SKM-1 treated with dmso at 0.1 percent for 144 hours (cell line): ENCODE data around the gene ACKR3.

Experiments used
- DNase-seq: peaks from one replicate; lab custom pipeline; 2025; ENCODE audit not compliant: unreplicated experiment; lab: John Stamatoyannopoulos, UW

Gene ACKR3

DNA sequence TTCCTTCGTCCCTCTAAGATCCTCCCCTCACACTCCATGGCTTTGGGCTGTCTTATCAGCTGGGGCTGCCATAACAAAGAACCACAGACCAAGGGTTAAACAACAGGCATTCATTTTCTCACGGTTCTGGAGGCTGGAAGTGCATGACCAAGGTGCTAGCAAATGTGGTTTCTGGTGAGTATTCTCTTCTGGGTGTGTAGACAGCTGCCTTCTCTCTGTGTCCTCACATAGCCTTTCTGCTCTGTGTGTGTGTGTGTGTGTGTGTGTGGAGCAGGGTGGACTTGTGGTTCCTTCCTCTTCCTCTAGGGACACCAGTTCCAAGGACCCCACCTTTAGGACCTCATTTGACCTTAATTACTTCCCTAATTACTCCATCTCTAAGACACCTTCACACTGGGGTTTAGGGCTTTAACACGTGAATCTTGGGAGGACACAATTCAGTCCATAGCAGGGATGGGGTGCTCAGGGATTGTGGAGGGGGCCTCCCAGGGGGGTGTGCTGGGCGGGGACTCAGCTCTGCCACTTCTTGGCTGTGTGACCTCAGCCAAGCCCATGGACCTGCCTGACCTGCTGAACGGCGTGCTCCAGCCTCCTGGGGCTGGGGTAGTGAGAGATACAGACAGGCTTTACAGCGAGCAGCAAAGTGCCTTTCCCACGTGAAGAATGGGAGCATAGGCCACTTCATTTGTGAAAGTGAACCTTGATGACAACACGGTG lies 38.0 kb downstream of the ACKR3 start:
- DNase-seq: peak; percentile 63

- DNase-seq: no peak
Observed at GRCh38 chr2:236608188-236608525, 38.5 kb downstream of the ACKR3 start.

DNA sequence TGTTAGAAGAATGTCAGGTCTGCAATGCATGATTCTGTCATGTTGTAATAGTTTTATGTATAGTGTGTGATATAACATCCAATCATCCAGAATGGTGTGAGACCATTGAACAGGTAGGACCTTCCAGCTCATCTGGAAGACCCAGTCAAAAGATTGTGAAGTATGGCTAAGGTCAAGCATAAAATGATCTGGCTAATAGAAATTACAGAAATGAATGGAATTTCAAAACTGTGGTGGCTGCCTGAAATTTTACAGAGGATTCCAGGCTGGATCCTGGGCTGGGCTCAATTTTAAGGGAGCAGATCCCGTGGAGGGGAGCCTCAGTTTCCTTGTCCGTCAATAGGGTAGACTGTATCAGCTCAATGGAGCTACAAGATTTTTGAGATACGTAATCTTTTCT lies 39.1 kb downstream of the ACKR3 start:
- no peak for DNase-seq

DNA sequence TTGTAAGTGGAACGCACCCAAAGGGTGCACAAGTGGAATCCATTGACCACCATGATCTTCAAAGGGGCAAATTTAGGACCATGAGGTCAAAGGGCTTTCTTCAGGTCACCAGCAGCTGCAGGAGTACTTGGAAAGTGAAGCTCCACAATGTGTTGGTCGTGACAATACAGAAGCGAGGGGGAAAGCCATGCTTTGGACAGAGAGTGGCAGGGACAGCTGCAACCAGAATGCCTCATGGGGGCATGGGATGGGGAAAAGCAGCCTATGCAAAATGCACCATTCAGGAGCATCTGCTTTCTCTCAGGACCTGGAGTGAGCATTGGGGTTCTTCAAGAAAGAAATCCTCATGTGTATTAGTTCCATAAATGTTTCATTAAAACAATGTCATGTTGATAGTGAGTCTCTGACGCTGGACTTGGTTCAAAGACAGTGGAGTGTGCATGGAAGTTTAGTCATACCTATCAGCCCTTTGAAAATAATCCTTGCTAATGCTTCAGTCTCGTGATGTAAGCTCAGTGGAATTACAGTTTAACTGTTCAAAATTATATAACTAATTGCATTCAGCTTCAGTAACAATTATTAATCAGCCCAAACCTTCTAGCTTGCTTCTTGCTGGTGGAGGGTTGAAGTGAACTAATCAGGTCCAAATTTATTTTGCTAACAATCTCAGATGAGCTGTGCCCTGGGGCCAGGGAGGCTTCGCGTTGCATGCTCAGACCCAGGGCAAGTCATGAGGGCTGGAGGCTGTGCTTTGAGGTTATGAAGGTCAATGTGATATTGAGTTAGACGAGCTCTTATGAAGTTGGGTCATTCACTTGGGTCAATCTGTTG lies 41.6 kb downstream of the ACKR3 start:
- no peak for DNase-seq

DNA sequence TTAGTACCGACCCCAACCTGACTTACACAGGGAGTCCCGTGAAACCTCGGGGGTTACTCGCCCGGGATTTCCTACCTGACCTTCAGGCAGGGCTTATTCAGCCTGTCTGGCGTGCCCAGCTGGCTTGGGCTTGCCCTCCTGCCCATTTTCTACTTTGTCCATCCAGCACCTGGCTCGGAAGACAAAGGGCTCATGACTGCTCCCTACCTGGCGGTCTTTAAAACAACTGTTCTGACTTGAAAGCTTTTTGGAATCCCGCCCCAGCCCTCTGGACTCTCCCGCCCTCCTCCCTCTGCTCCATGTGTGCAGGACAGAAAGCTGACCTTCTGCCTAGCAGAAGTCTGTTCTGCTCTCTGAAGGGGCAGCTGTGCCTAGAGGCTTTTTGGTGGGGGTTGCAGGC lies 43.1 kb downstream of the ACKR3 start:
- DNase-seq: no peak

DNA sequence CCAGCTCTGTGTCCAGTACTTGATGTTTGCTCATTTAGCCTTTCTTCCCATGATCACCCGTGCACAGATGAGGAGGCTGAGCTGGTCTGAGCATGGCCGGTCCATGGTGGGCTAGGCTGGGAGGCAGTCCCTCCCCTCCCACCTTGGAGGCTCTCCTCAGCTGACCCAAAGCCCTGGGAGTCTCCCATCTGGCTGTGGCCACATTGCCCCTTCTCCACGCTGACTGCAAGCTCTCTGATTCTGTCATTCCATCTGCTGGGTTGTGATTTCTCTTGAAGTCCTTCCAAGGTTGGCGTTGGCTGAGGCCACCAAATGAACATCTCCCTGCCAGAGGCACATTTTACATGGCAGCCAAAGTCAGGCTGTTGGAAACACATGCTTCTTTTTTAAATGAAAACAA lies 44.0 kb downstream of the ACKR3 start:
- DNase-seq: no peak

GRCh38 chr2:236614551-236614950 lies 44.9 kb downstream of the ACKR3 start:
- no peak for DNase-seq

- DNase-seq: no peak
Observed at GRCh38 chr2:236616031-236616430, 46.4 kb downstream of the ACKR3 start.

DNA sequence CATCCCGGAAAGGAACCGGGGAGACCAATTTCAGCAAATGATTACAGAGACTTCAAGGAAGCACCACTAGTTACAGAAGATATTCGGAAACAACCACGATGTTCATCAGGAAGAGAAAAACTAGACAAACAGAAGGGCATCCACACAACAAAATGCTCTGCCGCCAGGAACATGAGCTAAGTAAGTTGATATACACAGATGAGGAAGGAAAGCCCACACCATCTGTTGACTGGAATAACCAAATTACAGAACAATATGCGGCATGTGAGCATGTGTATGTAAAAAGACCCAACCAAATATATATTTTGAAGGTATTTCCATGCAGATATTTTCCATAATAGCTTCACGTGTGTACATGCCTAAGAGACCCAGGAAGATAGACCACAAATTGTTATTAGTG lies 47.0 kb downstream of the ACKR3 start:
- DNase-seq: no peak

DNA sequence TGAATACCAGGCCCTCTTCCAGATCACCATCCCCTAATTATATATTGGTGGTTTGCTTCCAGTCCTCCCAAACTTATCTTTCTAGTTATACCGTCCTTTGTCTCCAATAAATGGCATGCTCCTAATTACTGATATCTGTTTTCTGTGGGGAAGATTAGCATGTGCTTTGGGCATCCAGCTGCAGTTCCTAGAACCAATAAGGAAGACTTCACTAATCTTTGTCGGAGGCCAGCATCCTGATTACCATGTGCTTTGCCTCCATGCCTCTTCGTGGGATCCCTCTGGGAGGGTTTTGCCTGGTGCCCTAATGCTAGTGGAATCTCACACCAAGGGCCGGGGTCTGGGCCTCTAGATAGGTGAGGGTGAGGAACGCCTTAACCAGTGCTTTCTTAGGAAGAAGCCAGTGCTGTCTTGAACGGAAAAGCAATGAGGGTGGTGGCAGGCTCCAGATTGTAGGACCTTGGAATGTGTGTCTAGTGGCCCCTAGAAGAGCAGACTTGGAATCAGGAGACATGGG lies 47.7 kb downstream of the ACKR3 start:
- no peak for DNase-seq

GRCh38 chr2:236617796-236618195 lies 48.2 kb downstream of the ACKR3 start:
- no peak for DNase-seq

GRCh38 chr2:236618370-236618769 lies 48.7 kb downstream of the ACKR3 start:
- no peak for DNase-seq

- no peak for DNase-seq
Observed at GRCh38 chr2:236619910-236620612, 50.4 kb downstream of the ACKR3 start.

- DNase-seq: no peak
Observed at GRCh38 chr2:236621786-236622185, 52.2 kb downstream of the ACKR3 start.

GRCh38 chr2:236622201-236622600 lies 52.6 kb downstream of the ACKR3 start:
- no peak for DNase-seq

DNA sequence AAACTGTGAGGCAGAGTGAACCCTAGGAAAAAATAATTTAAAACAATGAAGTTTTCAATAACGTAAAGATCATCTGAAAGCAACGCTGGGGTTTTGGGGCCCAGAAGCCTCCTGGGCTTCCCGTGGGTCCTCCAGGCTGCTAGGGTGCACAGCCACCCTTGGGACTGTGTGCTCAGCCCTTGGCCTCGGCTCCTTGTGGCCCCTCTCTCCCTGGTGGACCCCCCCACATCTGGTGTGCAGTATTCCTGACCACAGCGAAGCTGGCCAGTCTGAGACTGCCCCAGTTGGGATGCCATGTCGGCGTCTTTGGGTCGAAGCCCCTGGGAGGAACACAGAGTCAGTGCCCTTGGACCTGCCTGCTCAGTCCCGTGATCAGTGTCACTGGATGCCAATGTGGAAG lies 53.0 kb downstream of the ACKR3 start:
- no peak for DNase-seq

DNA sequence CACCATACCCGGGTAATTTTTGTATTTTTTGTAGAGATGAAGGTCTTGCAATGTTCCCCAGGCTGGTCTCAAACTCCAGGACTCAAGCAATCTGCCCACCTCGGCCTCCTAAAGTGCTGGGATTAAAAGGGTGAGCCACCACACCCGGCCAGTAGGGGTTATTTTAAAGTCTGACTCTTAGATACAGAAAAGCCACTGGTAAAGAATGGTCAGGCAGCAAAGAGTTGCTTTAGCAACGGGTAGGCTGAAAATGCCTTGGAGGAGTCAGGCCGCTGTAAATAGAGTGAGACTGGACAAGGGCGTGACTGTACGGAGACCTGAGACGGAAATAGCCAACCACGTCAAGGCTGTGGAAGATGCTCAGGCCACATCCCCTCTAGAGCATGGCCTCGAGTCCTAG lies 54.2 kb downstream of the ACKR3 start:
- DNase-seq: no peak

- DNase-seq: no peak
Observed at GRCh38 chr2:236625156-236625690, 55.6 kb downstream of the ACKR3 start.

DNA sequence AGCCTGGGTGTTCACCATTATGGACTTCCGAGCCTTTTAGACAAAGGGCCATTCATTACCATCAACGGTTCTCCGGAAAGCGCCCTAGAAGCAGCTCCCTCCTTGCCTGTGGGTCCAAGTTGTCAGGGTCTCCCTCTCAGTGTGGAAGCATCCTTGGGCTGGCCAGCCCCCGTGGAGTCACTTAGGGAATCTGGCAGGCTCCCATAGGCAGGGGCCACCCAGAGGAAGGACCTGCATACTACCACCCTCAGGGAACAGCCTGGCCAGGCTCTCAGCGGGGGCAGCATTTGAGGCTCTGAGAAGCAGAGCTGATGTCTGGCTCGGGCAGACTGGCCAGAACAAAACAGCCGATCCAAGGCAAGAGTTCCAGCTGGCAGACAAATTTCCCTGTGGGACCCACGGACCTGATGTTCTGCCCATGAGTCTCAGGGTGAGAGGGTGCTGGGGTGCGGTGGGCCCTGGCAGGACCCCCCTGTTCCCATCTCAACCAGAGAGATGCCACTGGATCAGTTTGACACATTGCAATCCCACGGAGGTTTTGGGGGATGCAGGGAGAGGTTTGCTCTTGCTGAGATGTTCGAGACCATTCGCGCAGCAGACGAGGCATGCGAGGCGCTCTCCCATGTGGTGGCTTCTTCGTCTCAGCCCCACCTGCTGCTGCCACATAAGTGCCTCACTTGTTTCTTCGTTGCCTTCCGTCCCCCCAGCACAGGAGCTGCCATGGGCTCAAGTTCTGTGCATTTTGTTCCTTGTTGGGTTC lies 56.9 kb downstream of the ACKR3 start:
- no peak for DNase-seq

GRCh38 chr2:236627193-236627592 lies 57.6 kb downstream of the ACKR3 start:
- no peak for DNase-seq

DNA sequence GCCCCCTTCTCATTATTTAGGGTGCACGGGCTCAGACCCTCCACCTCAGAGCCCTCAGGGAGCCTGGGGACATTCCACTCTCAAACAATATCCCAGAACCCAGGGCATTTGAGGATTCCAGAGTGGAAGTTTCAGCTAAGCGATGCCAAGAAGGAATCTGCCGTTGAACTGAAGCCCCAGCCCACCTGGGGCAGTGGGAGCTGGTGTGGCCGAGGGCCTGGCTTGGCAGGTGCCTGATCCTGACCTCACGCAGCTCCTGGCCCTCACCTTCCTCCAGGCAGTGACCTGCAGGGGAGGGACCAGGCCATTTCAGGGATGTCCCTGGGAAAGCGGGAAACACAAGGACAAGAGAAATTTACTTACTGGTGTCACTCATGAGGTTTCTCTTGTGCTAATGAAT lies 58.2 kb downstream of the ACKR3 start:
- no peak for DNase-seq
